HG03280 (cell line): Measurements from ENCODE around the gene INO80B.
"Not testable (repeated sequence)": the region's sequence is repeated elsewhere in the genome, so short reads cannot be mapped to it uniquely, and the experiment has no call there.

ENCODE experiments used
- ATAC-seq: cut with Tn5 transposase; IDR thresholded peaks from one replicate; pipeline ENCODE4 v1.9.1; 2021; ENCODE audit warnings: mild to moderate bottlenecking, moderate library complexity; ENCODE audit not compliant: unreplicated experiment

The INO80B gene

DNA sequence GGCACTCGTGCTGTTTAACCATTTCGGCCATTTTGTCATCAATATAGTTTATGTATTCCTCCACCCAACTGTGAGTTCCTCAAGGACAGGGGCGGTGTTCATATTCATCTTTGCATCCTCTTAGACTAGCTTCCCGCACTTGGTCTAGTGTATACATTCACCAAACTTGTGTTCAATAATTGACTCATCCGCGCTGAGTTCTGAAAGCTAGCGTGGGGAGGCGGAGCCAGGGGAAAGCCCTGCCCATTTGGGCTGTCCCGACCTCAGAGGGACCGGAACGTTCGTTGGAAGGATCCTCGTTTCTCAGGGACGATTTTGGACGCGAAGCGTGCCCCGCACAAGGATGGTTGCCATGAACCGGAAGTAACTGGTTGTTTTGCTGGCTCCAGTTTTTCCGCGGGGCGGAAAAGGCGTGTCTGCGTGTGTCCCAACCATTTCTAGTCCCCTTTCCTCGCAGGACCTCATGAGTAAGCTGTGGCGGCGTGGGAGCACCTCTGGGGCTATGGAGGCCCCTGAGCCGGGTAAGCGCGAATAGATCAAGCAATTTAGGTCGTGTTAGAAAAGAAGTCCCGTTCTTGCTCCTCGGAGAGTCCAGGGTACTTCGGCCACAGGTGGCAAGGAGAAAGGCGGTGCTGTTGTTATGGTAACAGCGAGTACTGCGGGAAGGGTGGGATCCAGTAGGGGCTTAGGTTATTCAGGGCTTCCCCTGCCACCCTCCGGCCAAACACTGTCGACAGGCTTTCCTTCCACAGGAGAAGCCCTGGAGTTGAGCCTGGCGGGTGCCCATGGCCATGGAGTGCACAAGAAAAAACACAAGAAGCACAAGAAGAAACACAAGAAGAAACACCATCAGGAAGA is at the start of gene INO80B:
Gene INO80B, plus strand, starts transcription at position 434 of the 858 bp plus-strand sequence. Its CDS starts 30 bp downstream, at position 464.
- peak; percentile 43 for ATAC-seq

DNA sequence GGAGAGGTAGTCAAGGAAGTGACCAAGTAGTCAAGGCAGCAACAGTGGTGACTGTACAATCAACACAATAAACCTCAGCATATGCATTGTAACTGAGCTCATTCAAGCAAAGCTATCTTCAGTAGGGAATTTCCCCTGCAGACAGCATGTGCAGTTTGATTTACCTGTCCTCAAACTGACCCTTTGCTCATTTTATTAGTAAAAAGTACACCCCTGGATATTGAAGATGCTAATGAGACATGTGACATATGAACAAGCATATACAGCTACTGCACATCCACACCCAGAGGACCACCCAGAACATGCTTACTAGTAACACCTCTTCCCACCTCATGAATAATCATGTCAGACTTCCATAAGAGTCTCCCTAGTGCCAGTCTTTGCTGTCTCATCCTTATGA is 48.9 kb upstream of the INO80B start:
- no peak for ATAC-seq

DNA sequence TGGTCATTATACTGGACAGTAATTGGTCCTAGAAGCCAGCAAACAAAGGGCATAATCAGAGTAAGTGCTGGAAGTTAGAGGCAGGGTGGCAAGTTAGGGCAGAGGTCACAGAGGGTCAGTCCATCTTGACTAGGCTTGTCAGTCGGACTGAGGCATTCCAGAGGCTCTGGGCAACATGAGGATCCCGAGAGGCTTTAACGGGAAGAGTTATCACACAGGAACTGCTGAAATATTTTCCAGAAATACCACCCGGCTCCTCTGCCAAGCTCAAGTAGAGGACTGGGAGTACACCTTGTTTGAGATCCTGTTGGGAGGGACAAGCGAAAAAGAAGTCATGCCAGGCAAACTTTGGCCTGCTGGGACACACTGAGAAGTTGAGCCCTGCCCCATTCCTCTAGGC is 47.2 kb upstream of the INO80B start:
- no peak for ATAC-seq

DNA sequence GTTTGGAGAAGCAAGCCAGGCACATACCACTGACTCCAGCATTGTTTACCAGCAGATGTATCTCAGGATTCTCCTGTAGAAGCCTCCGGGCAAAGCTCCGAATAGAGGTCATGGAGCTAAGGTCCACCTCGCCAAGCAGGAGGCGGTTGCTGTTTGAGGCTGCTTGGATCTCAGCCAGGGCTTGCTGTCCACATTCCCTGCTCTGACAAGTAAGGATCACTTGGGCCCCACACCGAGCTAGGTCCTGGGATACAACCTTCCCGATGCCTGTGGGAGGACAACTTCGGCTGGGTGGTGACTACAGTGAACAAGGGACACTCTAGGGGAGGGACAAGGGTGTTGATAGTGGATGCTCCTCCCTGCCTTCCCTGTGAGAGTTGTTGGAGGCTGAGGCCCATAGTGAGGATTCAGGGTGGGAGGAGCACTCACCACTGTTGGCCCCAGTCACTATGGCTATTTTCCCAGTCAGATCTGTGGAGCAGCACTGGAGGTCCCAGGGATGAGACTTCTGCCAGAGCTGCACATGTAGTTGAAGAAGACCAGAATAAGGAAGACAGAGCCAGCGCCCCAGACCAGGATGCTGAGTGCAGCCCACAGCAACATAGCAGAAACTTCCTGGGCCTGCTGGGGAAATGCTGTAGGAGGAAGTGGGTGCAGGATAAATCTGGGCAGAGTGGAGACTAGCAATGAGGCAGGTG is 41.7 kb upstream of the INO80B start:
- ATAC-seq = no peak

DNA sequence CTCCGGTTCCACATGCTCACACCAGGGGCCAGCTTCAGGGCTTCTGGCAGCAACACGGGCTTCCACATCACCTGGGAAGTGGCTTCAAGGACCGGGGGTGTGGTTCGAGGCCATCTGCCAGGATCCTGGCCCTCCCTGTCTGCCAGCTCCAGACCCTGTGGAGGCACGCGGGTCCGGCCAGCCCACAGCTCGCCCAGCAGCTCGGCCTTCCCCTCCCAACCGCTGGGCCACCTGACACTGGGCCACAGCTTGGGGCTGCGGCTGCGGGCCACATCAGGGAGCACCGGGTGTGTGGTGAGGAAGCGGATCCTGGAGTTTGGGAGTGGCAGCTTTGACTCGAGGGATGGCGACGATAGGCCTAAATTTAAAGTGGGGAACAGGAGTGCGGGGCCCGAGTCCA is 40.4 kb upstream of the INO80B start:
- no peak for ATAC-seq

DNA sequence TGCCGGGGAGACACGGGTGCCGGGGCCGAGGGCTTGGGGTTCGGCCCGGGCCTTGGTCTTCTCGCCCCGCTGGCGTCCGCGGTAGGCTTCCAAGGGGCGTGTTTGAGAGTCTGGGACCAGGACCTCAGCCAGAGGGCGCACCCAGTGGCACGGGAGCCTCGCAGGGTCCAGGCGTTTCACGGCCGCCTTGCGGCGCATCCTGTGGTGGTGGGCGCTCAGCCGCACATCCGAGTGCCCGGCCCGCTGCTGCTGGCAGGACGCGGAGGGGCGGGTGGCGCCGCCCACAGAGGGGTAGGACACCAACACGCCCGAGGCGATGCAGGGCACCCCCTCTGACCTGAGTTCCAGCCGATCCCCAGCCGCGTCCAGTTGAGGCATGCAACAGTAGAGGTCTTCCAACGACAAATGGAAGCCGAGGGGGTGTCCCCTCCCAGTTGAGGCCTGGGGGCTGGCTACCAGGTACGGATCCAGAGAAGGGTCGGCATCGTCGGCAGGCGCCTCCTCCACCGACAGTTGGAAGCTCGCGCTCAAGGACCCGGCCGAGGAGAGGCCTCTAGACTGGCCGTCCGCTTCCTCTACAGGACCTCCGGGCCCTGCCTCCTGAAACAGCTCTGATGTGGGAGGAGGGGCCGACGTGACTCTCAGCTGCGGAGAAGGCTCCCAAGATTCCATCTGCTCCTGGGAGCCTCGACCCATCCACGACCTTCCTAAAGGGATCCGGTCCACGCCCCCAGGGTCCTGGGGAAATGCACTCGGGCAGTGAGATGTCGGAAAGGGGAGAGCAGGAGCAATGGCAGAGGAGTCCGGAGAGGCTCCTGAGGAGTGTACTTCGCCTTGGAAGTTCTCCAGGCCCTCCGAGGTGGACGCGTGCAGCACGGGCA is 39.8 kb upstream of the INO80B start:
- ATAC-seq = no peak

DNA sequence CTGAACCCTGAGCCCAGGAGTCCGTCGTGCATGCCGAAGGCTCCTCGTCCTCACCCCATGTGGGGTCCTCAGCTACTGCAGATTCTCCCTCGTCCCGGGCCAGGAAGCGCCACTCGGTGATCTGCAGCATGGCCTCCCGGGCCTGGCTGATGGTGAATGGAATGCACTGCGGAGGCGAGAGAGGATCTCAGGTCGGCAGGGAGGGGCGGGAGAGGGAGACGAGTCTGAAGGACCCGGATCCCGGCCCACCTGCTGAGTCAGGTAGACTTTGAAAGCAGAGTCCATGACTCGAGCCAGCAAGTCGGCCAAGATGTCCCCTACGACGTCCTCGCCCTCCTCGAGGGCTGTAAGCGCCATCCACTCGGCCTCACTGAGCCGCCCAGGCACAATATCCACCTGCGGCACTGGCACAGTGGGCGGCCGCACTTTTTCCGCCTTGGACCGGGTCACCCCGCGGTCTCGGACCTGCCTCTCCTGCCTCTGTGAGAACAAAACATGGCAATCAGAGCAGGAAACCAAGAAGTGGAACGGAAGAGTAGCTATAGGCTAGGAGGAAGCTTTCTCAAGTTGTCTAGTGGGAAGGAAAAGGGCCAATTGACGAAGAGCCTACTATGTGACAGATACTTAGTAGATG is 39.0 kb upstream of the INO80B start:
- ATAC-seq = no peak

DNA sequence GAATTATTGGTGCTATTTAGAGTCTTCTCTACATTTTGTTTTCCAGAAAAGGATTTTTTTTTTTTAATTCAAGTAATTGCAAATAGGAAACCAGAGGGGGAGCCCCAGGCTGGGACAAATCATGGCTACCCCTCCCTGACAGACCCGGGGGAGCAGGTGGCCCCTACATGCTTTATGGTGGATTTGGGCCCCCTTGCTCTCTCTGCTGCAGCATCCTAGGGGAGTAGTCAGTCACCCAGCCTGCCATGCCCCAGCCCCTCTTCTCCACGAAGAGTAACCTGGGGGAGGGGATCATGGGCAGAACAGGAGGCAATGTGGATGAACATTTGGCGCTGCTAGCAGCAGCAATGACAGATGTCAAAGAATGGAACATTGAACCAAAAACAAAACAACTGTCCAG is 38.1 kb upstream of the INO80B start:
- ATAC-seq = no peak

DNA sequence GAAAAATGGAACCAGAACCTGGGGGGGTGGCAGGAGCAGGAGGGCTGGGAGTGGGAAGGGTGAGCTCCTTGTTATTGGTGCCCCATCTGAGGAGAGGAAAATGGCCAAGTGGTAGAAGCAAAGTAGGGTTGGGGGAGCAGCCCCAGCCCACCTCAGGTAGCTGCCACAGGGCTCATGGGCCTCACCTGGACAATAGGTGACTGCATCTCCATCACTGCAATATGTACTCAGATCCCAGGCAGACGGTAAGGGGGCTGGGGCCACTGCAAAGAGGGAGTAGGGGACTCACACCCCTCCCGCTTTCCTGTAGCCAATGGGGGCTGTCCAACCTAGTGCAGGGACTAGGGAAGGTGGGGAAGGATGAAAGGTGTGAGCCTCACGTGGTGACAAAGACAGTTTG is 37.7 kb upstream of the INO80B start:
- ATAC-seq = no peak

DNA sequence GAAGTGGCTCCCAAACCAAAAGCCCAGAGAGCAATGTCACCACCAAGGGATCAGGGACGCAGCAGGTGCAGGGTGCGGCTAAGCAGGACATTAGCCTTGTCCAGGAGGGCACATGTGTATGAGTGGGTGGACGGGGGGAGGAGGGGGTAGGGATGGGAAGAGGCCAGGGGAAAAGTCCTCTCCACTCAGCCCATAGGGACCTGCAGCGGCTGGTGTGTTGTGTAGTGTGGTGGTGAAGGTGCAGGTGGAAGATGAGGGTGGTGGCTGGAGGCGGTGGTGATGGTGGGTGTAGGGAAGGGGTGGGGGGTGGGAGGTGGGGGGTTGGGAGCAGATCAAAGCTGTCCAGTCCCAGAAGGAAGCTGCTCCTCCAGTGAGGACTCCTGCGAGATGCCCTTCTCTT is 37.1 kb upstream of the INO80B start:
- no peak for ATAC-seq

DNA sequence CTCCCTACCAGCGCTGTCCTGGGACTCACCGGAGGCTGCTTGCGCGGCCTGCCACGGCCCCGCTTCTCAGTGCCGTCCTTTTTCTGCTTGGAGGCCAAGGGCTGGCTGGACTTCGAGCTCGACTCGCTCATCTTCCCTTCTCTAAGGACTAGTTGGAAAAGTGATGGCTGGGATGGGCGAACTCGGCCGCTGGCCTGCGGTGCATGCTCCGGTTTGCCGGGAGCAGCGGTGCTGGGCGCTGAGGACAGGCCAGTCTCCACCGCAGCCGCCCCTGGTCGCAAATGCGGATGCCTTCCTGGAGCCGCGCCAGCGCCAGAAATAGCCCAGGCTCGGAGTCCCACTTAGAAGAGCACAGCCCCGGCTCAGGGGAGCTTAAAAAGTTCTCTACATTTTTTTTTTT is 36.6 kb upstream of the INO80B start:
- no peak for ATAC-seq

DNA sequence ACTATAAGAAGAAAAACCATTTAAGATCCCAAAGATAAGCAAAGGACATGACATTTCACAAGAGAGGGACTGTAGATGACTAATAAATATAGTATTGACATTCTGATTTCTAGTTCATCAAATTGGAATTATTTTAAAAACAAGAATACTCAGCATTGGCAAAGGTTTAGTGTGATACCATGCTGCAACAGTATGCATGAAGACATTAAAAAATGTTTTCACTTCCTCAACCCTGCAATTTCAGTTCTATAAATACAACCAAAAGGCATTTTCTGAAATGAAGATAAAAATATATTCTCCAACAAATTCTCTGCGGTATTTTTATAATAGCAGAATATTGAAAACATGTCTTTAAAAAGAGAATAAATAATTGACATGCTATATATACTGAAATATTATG is 35.5 kb upstream of the INO80B start:
- ATAC-seq = no peak

DNA sequence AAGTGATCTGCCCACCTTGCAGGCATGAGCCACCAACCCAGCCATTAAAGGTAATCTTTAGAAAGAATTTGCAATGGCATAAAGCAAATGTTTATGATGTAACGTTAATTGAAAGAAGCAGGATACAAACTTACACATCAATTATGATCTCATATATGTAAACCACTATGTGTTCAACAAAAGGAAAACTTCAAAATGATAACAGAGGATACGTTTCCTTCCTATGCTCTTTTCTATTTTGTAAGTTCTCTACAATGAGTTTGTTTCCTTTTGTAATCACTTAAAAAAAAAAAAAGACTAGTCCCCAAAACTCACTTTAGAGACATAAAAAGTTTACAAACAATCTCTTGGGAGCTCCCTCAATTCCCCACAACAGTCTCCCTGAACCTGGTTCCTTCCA is 34.9 kb upstream of the INO80B start:
- ATAC-seq = no peak

DNA sequence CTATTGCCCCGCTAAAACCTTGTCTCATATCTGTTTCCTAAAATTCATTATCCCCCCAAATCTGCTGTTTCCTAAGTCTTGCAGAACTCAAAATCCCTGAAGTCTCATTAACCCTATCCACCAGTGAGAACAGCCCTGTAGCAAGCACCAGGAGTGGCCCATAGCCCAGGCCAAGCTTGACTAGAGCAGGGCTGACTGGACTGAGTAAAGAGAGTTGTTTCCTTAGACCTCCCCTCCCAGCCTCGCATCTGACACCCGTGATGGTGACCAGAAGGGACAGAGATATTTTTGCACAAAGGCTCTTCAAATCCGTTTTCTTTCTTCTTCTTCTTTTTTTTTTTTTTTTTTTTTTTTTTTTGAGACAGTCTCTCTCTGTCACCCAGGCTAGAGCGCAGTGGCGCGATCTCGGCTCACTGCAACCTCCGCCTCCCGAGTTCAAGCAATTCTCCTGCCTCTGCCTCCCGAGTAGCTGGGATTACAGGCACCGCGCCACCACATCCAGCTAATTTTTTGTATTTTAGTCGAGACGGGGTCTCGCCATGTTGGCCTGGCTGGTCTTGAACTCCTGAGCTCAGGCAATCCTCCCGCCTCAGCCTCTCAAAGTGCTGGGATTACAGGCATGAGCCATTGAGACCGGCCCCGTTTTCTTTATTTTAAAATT is 34.3 kb upstream of the INO80B start:
- not testable (repeated sequence) for ATAC-seq

DNA sequence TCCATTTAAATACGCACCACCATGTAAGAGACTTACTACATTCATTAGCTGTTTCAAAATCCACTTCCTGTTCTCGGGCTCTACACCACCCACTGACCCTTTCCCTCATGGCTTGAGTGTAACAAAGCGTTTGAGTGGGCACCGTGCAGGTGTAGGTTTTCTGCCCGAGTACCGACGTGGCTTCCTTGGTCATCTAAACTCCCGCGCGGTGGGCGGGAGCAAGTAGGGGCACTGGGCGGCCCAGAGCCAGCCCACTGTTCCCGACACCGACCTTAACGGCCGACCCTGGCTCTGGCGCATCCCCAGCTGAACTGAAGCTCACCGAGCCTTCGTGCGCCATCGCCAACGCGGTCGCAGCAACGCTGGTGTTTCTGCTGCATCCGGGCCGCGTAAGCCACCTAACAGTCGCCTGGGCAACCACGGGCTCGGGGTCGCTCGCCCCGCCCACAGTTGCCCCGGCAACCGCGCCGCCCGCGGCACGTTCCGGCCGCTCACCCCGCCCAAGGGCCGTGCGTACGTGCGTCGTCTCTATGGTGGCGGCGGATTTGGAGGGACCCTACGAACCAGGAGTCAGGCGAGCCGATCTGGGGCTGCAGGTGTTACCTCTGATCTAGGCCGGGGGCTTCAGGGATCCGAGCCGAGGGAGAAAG is 33.5 kb upstream of the INO80B start, which contains the start of the genes C2orf81 and WDR54:
Gene C2orf81, minus strand, starts transcription at position 399 of the 650 bp plus-strand sequence. Its CDS starts 59 bp downstream, at position 340.
Gene WDR54, plus strand, starts transcription at position 510 of the 650 bp plus-strand sequence. CDS start 424 bp downstream, outside the sequence.
- peak; percentile 93 for ATAC-seq

DNA sequence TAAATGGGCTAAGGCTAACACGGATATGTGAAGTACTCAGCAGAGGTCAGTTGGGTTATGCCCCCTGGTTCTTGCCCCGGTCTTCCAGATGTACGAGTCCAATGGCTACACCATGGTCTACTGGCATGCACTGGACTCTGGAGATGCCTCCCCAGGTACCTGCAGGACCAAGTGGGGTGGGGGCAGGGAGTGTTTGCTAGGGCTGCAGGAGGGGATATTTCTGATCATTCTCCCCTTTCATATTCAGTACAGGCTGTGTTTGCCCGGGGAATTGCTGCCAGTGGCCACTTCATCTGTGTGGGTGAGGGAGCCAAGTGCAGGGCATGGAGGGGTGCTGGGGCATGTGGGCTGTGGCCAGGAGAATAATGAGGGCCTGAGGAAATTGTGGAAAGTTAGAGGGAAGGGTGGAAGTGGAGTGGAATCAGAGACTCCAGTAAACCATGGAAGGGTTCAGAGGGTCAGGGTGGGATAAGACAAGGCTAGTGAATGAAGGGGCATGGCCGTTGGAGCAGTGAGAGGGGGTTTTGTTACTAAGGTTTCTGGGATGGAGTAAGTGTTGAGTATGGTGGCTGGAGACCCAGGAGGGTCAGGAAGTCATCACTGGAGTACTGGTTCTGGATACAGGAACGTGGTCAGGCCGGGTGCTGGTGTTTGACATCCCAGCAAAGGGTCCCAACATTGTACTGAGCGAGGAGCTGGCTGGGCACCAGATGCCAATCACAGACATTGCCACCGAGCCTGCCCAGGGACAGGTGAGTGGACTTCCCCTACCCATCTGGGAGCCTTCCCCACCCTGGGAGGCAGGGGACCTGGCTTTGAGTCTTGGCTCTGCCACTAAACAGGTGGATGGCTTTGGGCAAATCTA is 31.4 kb upstream of the INO80B start:
- no peak for ATAC-seq

DNA sequence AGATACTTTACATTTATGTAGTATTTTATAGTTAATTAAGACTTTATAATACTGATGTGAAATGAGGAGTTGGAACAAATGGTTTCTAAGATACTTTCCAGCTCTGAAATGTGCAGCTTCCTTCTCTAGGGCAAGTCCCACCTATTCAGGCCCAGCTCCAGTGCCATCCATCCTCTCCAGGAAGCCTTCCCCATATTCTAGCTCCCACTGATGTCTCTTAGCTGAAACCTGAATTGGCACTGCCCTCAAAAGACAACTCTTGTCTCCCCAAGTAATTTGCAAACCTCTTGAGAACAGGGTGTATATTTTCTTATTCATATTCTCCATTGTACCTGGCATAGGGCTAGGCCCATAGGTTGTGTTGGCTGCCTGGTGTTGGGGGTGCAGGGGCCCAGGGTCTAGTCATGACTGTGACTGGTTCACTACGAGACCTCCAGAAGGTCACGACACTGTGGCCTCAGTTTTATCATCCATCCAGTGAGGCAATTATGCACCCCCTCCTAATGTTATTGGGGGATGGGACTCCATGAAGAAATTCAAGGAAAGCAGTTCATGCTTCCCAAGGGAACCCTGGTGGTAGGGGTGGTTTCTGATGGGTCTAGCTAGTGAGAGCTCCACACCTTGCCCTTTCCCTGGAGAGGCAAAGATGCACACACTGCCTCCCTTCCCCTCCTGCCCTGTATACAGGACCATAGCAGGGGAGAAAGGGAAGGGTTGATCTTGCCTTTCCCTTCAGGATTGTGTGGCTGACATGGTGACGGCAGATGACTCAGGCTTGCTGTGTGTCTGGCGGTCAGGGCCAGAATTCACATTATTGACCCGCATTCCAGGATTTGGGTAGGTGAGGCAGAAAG is 30.5 kb upstream of the INO80B start:
- ATAC-seq = no peak

DNA sequence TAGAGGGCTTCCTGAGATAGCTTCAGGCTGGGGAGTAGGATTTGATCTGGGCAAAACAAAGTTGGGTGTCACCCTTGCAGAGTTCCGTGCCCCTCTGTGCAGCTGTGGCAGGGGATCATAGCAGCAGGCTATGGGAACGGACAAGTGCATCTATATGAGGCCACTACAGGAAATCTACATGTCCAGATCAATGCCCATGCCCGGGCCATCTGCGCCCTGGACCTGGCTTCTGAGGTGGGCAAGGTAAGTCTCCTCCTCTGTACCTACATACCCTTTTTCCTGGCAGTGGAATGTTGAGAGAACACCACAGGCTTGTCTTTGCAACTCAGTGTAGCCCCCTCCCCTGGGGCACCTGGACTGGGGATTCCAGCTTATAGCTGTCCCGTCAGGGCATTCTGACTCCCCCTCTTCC is 29.9 kb upstream of the INO80B start:
- no peak for ATAC-seq
